Gastroesophageal sphincter (tissue), 4 donors: ENCODE measurements around the gene MFSD2A. TPM values are rescaled to one million over a fixed set of nuclear protein-coding genes. Genes with fewer than 3 reads are reported as not detected.
A peak's percentile ranks its signal among the peaks of the same experiment; 100 is the strongest.

ENCODE experiments used
- ATAC-seq: fragments of 150-250 bp; one replicate; pipeline ENCODE4 v1.9.1; 2016; ENCODE audit warnings: mild to moderate bottlenecking, moderate library complexity
- H3K27ac ChIP-seq, 4 donors: fragments of 200-600 bp; sonication (generic) in 3 of 4; 1 replicate in 3 of 4; 2 replicates in 1 of 4; pipeline ENCODE4 v1.5.1; 2016 to 2019
- H3K27me3 ChIP-seq: fragments of 200-600 bp; sonication (generic); one replicate; pipeline ENCODE4 v1.5.1; 2019
- H3K36me3 ChIP-seq, 2 donors: fragments of 200-600 bp; sonication (generic); one replicate each; pipeline ENCODE4 v1.5.1; 2019; ENCODE audit warnings: control low read depth in 1 of 2
- H3K4me1 ChIP-seq, 3 donors: fragments of 200-600 bp; sonication (generic); 1 replicate in 2 of 3; 2 replicates in 1 of 3; pipeline ENCODE4 v1.5.1; 2016 to 2019; ENCODE audit warnings: control low read depth in 2 of 3
- H3K4me3 ChIP-seq, 2 donors: fragments of 200-600 bp; sonication (generic); one replicate each; pipeline ENCODE4 v1.5.1; 2019; ENCODE audit warnings: mild to moderate bottlenecking in 1 of 2, moderate library complexity in 1 of 2
- H3K9me3 ChIP-seq, 3 donors: fragments of 200-600 bp; sonication (generic); one replicate each; pipeline ENCODE4 v1.5.1; 2017 to 2019; ENCODE audit warnings: control low read depth in 2 of 3
- CTCF ChIP-seq, 4 experiments: fragments of 200-600 bp in 2 of 4; fragments of 450-650 bp in 2 of 4; sonication (generic) in 1 of 4; IDR thresholded peaks; one replicate each; pipeline ENCODE4 v1.5.1; 2017 to 2019; ENCODE audit warnings: antibody characterized with exemption in 4 of 4, mild to moderate bottlenecking in 2 of 4, moderate library complexity in 2 of 4
- EP300 ChIP-seq: sonication (generic); formaldehyde crosslinking; IDR thresholded peaks from one replicate; pipeline ENCODE4 v1.6.1; 2017; ENCODE audit warnings: antibody characterized with exemption, mild to moderate bottlenecking
- POLR2A ChIP-seq, 2 donors: fragments of 450-650 bp; IDR thresholded peaks; one replicate each; pipeline ENCODE4 v1.6.1; 2017; ENCODE audit warnings: antibody characterized with exemption in 2 of 2, mild to moderate bottlenecking in 2 of 2, moderate library complexity in 1 of 2
- POLR2AphosphoS5 ChIP-seq: sonication (generic); formaldehyde crosslinking; IDR thresholded peaks from one replicate; pipeline ENCODE4 v1.6.1; 2017; ENCODE audit warnings: antibody characterized with exemption
- WGBS, 2 donors: methylation state at CpG; one replicate each; pipeline ENCODE4 v1.1.5; 2018; ENCODE audit warnings: low coverage in 1 of 2; 5-methylcytosine and 5-hydroxymethylcytosine counted together
- total RNA-seq, 4 donors: library from RNA; depleted of rRNA; stranded (reverse); fragments of >200 nt; gene quantifications; one replicate each; pipeline ENCODE4 v1.1.0, GENCODE V29; 2016

The MFSD2A gene
- total RNA-seq, 4 donors from 2014 or later: 0.84 to 4.8 (median 1.4) TPM

- Histone ChIP-seq H3K36me3 (no peaks in the 10 kb centered on the region), H3K27me3 (peaks cover 13% of the 10 kb centered on the region), H3K4me1 (peaks cover 0 to 5% (median 3%) of the 10 kb centered on the region in 3 donors), H3K27ac (no peak overlapping the region), H3K4me3 (no peak overlapping the region), H3K9me3 (no peaks in the 10 kb centered on the region)
- 94% methylated on average over 5 to 8 of the region's 13 CpGs for WGBS, 2 donors
- no peak for TF ChIP-seq EP300
- TF ChIP-seq CTCF (IDR thresholded peaks at IDR 0.05): no peak
- no peak for TF ChIP-seq POLR2AphosphoS5
- TF ChIP-seq POLR2A (IDR thresholded peaks at IDR 0.05): no peak
- no peak for ATAC-seq
Measured at GRCh38 chr1:39969531-39970270, 14.8 kb downstream of the MFSD2A start.

GRCh38 chr1:39970274-39970673, 15.3 kb downstream of the MFSD2A start:
- TF ChIP-seq POLR2A (IDR thresholded peaks at IDR 0.05): no peak
- TF ChIP-seq EP300: no peak
- TF ChIP-seq POLR2AphosphoS5: no peak
- no peak for TF ChIP-seq CTCF (IDR thresholded peaks at IDR 0.05)
- Histone ChIP-seq H3K27me3 (peaks cover 13% of the 10 kb centered on the region), H3K4me3 (no peak overlapping the region), H3K9me3 (no peaks in the 10 kb centered on the region), H3K27ac (no peak overlapping the region), H3K4me1 (peaks cover 0 to 5% (median 3%) of the 10 kb centered on the region in 3 donors), H3K36me3 (no peaks in the 10 kb centered on the region)
- ATAC-seq: no peak
- 90% methylated on average over 3 of the region's 4 CpGs; no CpG with 5 or more reads in 1 of the 2 donors for WGBS, 2 donors

GRCh38 chr1:39971138-39971537, 16.2 kb downstream of the MFSD2A start:
- no peaks in the 10 kb centered on the region for H3K9me3 ChIP-seq
- WGBS, 2 donors: 80 to 100% methylated on average over 1 to 4 of the region's 4 CpGs
- peaks cover 0 to 5% (median 3%) of the 10 kb centered on the region in 3 donors for H3K4me1 ChIP-seq
- no peaks in the 10 kb centered on the region for H3K36me3 ChIP-seq
- H3K27ac ChIP-seq: no peak overlapping the region
- peaks cover 13% of the 10 kb centered on the region for H3K27me3 ChIP-seq
- no peak overlapping the region for H3K4me3 ChIP-seq
- ATAC-seq: no peak
- no peak for TF ChIP-seq CTCF (IDR thresholded peaks at IDR 0.05)
- TF ChIP-seq POLR2A (IDR thresholded peaks at IDR 0.05): no peak
- no peak for TF ChIP-seq POLR2AphosphoS5
- TF ChIP-seq EP300: no peak

GRCh38 chr1:39973503-39974135, 18.7 kb downstream of the MFSD2A start:
- H3K27me3 ChIP-seq: peaks cover 13% of the 10 kb centered on the region
- H3K27ac ChIP-seq: no peak overlapping the region
- no peaks in the 10 kb centered on the region for H3K36me3 ChIP-seq
- no peaks in the 10 kb centered on the region for H3K9me3 ChIP-seq
- no peak overlapping the region for H3K4me3 ChIP-seq
- ATAC-seq: peak; percentile 74
- TF ChIP-seq CTCF (IDR thresholded peaks at IDR 0.05) (peak in 3 of 4 experiments; percentile 91 to 94 (median 93)), POLR2AphosphoS5 (no peak)
- WGBS, 2 donors: 23 to 26% methylated on average over 8 to 9 of the region's 9 CpGs
- H3K4me1 ChIP-seq: peaks cover 0 to 5% (median 3%) of the 10 kb centered on the region in 3 donors

- H3K4me1 ChIP-seq: peaks cover 0 to 5% (median 3%) of the 10 kb centered on the region in 3 donors
- H3K4me3 ChIP-seq: no peak overlapping the region
- WGBS, 2 donors: 56 to 67% methylated on average over 3 to 8 of the region's 8 CpGs
- no peak for TF ChIP-seq POLR2AphosphoS5
- no peak for TF ChIP-seq EP300
- TF ChIP-seq POLR2A (IDR thresholded peaks at IDR 0.05): no peak
- no peak for TF ChIP-seq CTCF (IDR thresholded peaks at IDR 0.05)
- H3K9me3 ChIP-seq: no peaks in the 10 kb centered on the region
- H3K27ac ChIP-seq: no peak overlapping the region
- H3K36me3 ChIP-seq: no peaks in the 10 kb centered on the region
- peaks cover 13% of the 10 kb centered on the region for H3K27me3 ChIP-seq
- no peak for ATAC-seq
Measured at GRCh38 chr1:39976732-39977131, 21.8 kb downstream of the MFSD2A start.
